Activated CD4-positive, CD25-positive, alpha-beta regulatory T cell treated with anti-CD3 and anti-CD28 coated beads, Interleukin-2, amount 50 U/mL, for 24 hours (primary cell): ENCODE results near the gene TEFM.
"Not testable (repeated sequence)": the region's sequence is repeated elsewhere in the genome, so short reads cannot be mapped to it uniquely, and the experiment has no call there.

ENCODE experiments used
- ATAC-seq, 2 donors: fragments of 150-1000 bp; cut with Tn5 transposase; one replicate each; pipeline ENCODE4 v1.10.0; 2021; ENCODE audit warnings: mild to moderate bottlenecking in 1 of 2, moderate library complexity in 1 of 2

TEFM gene

GRCh38 chr17:30920683-30921543 lies 14.9 kb upstream of the TEFM start:
- ATAC-seq = no peak

GRCh38 chr17:30920282-30920681 lies 14.2 kb upstream of the TEFM start:
- ATAC-seq = no peak

DNA sequence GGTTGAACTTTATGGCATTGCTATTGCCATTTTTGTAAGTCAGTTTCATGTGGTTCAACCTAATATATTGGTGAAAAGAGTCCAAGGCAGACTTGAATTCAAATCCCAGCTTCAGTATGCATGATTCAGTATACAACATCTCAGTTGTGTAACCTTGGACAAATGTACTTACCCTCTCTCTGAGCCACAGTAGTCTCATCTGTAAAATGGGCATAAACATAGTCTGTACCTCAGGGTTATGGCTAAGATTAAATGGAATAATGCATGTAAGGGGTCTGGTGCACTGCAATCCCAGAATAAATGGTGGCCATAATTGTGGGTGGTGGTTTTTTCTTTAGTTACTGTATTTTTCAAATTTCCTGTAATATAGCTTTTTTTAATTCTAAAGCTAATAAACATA lies 11.0 kb upstream of the TEFM start:
- no peak for ATAC-seq

DNA sequence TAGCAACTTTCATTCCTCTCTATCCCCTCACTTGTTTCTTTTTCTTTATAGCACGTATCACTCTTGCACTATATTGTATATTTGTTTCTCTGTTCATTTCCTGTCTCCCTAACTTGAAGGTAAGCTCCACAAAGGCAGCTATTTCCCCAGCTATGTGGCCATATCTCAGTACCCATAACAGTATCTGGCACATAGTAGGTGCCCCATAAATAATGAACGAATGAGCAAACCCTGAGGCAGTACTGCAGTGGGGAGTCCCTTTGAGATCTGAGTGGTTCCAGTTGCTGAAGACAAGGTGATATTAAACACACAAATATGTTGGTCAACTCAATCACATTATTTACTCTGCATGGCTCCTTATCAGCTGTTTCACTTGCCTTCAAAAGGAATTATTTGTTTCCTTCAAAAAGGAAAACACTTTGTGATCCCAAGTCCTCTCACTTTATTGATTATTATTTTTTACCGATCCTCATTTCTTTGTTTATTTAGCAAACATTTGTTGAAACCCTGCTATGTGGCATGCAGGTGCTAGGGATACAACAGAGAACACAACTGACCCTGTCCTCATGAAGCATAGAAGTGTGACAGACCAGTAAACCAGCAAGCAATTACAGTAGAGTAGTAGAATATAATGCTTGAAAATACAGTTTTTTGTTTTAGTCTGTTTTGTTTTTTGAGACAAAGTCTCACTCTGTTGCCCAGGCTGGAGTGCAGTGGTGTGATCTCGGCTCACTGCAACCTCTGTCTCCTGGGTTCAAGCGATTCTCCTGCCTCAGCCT lies 10.0 kb upstream of the TEFM start:
- ATAC-seq = no peak

DNA sequence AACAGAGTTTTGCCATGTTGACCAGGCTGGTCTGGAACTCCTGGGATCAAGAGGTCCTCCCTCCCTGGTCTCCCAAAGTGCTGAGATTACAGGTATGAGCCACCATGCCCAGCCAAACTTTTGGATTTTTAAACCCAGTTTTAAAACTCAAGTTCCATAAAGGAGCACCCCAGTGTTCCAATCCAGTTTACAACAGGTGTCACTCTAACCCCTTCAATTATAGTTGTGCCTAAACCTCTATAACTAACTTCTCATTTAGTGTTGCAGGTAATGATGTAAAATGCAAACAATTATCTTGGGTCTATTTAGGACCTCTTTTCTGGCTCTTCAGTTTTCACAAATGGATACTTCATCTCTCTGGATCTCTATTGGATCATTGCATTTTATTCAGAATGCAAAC lies 7.9 kb upstream of the TEFM start:
- ATAC-seq = no peak

GRCh38 chr17:30910151-30910550 lies 4.1 kb upstream of the TEFM start:
- ATAC-seq = not testable (repeated sequence)

GRCh38 chr17:30908717-30909420 lies 2.8 kb upstream of the TEFM start:
- no peak for ATAC-seq

GRCh38 chr17:30905742-30906100 lies 317 bp downstream of the TEFM start:
- peak; percentile 8 to 9 for ATAC-seq

- ATAC-seq = no peak
Observed at GRCh38 chr17:30897311-30897710, 8.7 kb downstream of the TEFM start.

DNA sequence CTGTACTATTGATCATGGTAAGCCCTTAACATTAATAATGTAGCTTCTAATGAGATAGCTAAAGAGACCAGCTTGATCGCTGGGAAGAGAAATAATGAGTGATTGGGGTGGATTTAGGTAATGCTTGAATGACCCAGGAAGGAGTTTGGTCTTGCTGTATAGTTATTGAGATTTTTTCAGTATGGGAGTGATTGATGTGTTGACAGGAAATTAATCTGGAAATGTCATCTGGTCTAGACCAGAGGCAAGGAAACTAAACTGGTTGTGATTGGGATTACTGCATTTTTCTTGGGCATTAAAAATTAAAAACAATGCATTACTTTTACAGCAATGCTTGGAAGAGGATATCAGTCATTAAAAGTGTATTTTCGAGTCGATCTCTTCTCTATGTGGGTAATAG lies 11.8 kb downstream of the TEFM start:
- no peak for ATAC-seq

DNA sequence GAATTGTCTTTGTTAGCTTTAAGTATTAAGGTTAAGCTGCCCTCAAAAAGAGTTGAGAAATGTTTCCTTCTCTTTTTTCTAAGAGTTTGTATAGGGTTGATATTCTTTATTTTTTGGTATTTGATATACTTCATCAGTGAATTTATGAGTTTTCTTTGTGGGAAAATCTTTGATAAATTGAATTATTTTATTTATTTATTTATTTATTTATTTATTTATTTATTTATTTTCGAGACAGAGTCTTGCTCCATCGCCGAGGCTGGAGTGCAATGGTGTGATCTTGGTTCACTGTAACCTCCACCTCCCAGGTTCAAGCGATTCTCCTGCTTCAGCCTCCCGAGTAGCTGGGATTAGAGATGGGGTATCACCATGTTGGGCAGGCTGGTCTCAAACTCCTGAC lies 19.9 kb downstream of the TEFM start:
- no peak for ATAC-seq

DNA sequence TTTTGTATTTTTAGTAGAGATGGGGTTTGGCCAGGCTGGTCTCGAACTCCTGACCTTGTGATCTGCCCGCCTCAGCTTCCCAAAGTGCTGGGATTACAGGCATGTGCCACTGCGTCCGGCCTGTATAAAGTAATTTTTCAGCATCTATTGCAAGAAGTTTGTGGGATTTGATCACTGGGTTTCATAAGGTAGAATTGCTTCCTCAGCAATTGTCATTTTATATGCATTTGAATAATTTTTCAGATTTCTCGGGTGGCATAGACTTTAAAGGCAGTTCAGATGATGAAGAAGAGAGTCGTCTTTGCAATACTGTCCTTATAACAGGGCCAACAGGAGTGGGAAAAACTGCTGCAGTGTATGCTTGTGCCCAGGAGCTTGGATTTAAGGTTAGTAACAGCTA lies 37.0 kb downstream of the TEFM start:
- ATAC-seq = no peak

DNA sequence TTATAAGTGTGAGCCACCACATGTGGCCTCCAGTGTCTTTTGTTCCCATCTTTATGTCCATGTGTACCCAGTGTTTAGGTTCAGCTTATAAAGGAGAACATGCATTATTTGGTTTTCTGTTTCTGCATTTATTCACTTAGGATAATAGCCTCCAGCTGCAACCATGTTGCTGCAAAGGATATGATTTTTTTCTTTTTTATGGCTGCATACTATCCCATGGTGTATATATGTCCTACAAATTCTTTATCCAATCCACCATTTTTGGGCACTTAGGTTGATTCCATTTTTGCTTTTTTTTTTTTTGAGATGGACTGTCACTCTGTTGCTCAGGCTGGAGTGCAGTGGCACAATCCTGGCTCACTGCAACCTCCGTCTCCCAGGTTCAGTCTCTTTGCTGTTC lies 41.4 kb downstream of the TEFM start:
- ATAC-seq = no peak

GRCh38 chr17:30858556-30859250 lies 47.3 kb downstream of the TEFM start:
- ATAC-seq = no peak

DNA sequence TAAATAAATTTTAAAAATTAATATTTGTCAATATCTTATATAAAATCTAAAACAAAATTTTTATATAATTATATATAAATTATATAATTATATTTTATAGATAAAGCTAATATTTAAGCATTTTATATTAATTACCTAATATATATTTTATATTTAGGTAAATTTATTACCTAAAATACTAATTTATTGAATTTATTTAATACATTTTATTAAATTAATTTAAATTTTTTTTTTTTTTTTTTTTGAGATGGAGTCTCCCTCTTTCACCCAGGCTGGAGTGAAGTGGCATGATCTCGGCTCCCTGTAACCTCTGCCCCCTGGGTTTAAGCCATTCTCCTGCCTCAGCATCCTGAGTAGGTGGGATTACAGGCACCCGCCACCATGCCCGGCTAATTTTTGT lies 51.9 kb downstream of the TEFM start:
- no peak for ATAC-seq
